ENCODE data around the gene WSB2. TPM values are rescaled to one million over a fixed set of nuclear protein-coding genes. Genes with fewer than 3 reads are reported as not detected.

Gene WSB2
- total RNA-seq, 2 donors from 2014 or later: 60.7 to 61.7 TPM

- no peak for TF ChIP-seq CTCF (conservative IDR thresholded peaks at IDR 0.05)
- no peaks in the 10 kb centered on the region for H3K27me3 Mint-ChIP-seq (ENCODE audit: insufficient read depth)
- Histone ChIP-seq H3K4me3 (ENCODE audit: low read length) (peak overlapping the region; percentile 87), H3K27ac (ENCODE audit: low read depth, low read length) (no peak overlapping the region), H3K9ac (ENCODE audit: extremely low read depth, low read length, poor library complexity, severe bottlenecking) (peak overlapping the region; percentile 60), H3K9me3 (ENCODE audit: control insufficient read depth, low read length) (no peaks in the 10 kb centered on the region), H3K36me3 (ENCODE audit: control insufficient read depth, insufficient read depth, low read length) (peaks cover 13% of the 10 kb centered on the region), H3K27me3 (ENCODE audit: control insufficient read depth, insufficient read depth, low read length, poor library complexity, severe bottlenecking) (no peaks in the 10 kb centered on the region), H3K4me1 (ENCODE audit: control insufficient read depth, insufficient read depth, low read length) (no peaks in the 10 kb centered on the region)
- H3K36me3 Mint-ChIP-seq (ENCODE audit: low read depth): peaks cover 6% of the 10 kb centered on the region
- H3K9me3 Mint-ChIP-seq: no peaks in the 10 kb centered on the region
- peaks cover 25% of the 10 kb centered on the region for H3K4me1 Mint-ChIP-seq
- peak; percentile 72 for DNase-seq
- 26 to 80% methylated on average over 1 to 4 of the region's 5 CpGs for WGBS, 2 experiments (ENCODE audit: insufficient coverage in 1 of 2, insufficient read length in 1 of 2)
- H3K27ac Mint-ChIP-seq: peak overlapping the region; percentile 84
- H3K4me3 Mint-ChIP-seq: peak overlapping the region; percentile 78
Measured at GRCh38 chr12:118102609-118103008, 41.6 kb upstream of the WSB2 start.

GRCh38 chr12:118102070-118102469 lies 41.1 kb upstream of the WSB2 start:
- Histone ChIP-seq H3K9ac (ENCODE audit: extremely low read depth, low read length, poor library complexity, severe bottlenecking) (no peak overlapping the region), H3K27ac (ENCODE audit: low read depth, low read length) (no peak overlapping the region), H3K36me3 (ENCODE audit: control insufficient read depth, insufficient read depth, low read length) (peaks cover 13% of the 10 kb centered on the region), H3K4me1 (ENCODE audit: control insufficient read depth, insufficient read depth, low read length) (no peaks in the 10 kb centered on the region), H3K9me3 (ENCODE audit: control insufficient read depth, low read length) (no peaks in the 10 kb centered on the region), H3K4me3 (ENCODE audit: low read length) (peak overlapping the region; percentile 87), H3K27me3 (ENCODE audit: control insufficient read depth, insufficient read depth, low read length, poor library complexity, severe bottlenecking) (no peaks in the 10 kb centered on the region)
- Mint-ChIP-seq H3K4me1 (peaks cover 24% of the 10 kb centered on the region), H3K36me3 (ENCODE audit: low read depth) (peaks cover 6% of the 10 kb centered on the region), H3K9me3 (no peaks in the 10 kb centered on the region), H3K27ac (peak overlapping the region; percentile 74), H3K4me3 (peak overlapping the region; percentile 78), H3K27me3 (ENCODE audit: insufficient read depth) (no peaks in the 10 kb centered on the region)
- peak; percentile 85 for DNase-seq
- no peak for TF ChIP-seq CTCF (conservative IDR thresholded peaks at IDR 0.05)
- 71 to 92% methylated on average over 2 to 6 of the region's 6 CpGs for WGBS, 2 experiments (ENCODE audit: insufficient coverage in 1 of 2, insufficient read length in 1 of 2)

GRCh38 chr12:118101051-118101450 lies 40.1 kb upstream of the WSB2 start:
- no peak for TF ChIP-seq CTCF (conservative IDR thresholded peaks at IDR 0.05)
- Histone ChIP-seq H3K36me3 (ENCODE audit: control insufficient read depth, insufficient read depth, low read length) (peaks cover 13% of the 10 kb centered on the region), H3K4me3 (ENCODE audit: low read length) (peak overlapping the region; percentile 87), H3K27ac (ENCODE audit: low read depth, low read length) (no peak overlapping the region), H3K9me3 (ENCODE audit: control insufficient read depth, low read length) (no peaks in the 10 kb centered on the region), H3K4me1 (ENCODE audit: control insufficient read depth, insufficient read depth, low read length) (no peaks in the 10 kb centered on the region), H3K27me3 (ENCODE audit: control insufficient read depth, insufficient read depth, low read length, poor library complexity, severe bottlenecking) (no peaks in the 10 kb centered on the region), H3K9ac (ENCODE audit: extremely low read depth, low read length, poor library complexity, severe bottlenecking) (no peak overlapping the region)
- H3K4me1 Mint-ChIP-seq: peaks cover 18% of the 10 kb centered on the region
- H3K4me3 Mint-ChIP-seq: no peak overlapping the region
- H3K9me3 Mint-ChIP-seq: no peaks in the 10 kb centered on the region
- no peak overlapping the region for H3K27ac Mint-ChIP-seq
- DNase-seq: no peak
- H3K27me3 Mint-ChIP-seq (ENCODE audit: insufficient read depth): no peaks in the 10 kb centered on the region
- WGBS, 2 experiments (ENCODE audit: insufficient coverage in 1 of 2, insufficient read length in 1 of 2): 94 to 98% methylated on average over 2 of the region's 3 CpGs
- peaks cover 10% of the 10 kb centered on the region for H3K36me3 Mint-ChIP-seq (ENCODE audit: low read depth)
